ENCODE measurements around the gene MAGI1.
A peak's percentile ranks its signal among the peaks of the same experiment; 100 is the strongest.

The MAGI1 gene

DNA sequence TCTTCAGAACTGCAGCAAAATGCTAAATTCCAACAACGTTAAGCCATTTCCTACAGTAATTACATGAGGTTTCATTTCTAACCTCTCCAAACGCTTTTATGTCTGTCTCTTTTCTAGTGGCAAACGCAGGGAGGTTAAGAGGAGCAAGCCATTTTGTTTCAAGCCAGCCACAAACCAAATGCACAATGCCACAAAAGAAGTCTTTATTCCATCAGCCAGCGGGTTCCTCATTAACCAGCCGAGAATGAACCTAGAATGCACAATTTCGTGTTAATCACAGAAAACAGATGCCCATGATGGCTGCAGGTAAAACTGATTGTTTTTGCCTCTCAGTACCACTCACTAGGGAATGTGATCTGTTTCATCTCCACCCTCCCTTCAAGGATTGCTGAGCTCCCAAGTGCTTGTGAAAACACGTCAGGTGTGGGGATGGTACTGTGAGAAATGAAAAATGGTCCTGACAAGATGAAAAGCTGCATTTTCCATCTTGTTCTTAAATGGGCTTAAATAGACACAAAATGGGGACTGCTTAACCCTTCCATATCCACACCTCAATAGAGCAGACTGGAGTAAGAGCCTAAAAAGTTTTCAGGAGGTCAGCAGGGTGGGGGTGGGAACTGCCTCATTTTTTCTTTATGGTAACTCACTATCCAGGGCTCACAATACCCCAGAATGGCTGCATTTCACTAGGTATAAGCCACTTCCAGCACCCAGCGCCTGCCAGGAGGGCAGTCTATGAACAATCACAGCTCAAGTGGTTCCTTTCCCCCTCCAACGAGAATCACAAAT lies 277.1 kb downstream of the MAGI1 start:
- TF ChIP-seq, protein P1, sequence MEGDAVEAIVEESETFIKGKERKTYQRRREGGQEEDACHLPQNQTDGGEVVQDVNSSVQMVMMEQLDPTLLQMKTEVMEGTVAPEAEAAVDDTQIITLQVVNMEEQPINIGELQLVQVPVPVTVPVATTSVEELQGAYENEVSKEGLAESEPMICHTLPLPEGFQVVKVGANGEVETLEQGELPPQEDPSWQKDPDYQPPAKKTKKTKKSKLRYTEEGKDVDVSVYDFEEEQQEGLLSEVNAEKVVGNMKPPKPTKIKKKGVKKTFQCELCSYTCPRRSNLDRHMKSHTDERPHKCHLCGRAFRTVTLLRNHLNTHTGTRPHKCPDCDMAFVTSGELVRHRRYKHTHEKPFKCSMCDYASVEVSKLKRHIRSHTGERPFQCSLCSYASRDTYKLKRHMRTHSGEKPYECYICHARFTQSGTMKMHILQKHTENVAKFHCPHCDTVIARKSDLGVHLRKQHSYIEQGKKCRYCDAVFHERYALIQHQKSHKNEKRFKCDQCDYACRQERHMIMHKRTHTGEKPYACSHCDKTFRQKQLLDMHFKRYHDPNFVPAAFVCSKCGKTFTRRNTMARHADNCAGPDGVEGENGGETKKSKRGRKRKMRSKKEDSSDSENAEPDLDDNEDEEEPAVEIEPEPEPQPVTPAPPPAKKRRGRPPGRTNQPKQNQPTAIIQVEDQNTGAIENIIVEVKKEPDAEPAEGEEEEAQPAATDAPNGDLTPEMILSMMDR (conservative IDR thresholded peaks at IDR 0.05; ENCODE audit: low read depth, low read length): no peak
- no peak overlapping the region for H3K4me3 ChIP-seq (ENCODE audit: low read depth, low read length)
- no peak for DNase-seq (ENCODE audit: low read depth)

DNA sequence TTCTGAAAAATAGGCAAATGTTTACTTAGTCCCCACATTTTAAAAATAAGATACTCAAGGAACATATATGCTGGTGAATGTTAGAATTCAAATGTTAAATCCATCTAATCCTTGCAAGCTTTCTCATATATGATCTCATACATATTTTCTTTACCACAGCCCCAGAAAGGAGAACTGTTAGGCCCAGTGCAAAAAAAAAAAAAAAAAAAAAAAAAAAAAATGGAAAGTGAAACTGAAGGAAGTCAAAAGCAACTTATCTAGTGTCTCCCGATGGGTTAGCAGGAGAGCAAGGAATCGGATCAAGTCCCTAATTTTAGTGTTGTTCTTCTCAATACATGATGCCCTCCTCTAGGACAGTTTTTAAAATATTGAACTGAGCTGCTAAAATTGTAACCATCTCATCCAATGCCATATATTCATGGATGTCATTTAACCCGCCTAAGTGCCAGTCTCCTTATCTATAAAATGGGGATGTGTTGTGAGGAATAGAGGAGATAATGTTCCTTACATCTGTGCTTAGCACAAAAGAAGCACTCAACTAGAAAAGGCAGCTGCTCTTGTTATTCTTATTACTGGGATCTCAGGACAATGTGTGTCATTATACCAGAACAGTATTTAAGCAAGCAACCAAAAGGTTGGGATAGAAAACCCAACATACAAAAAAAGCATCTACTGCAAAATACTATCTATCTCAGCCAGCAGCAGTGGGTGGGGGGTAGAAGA lies 279.7 kb downstream of the MAGI1 start:
- TF ChIP-seq, protein P1 (conservative IDR thresholded peaks at IDR 0.05; ENCODE audit: low read depth, low read length): no peak
- no peak overlapping the region for H3K4me3 ChIP-seq (ENCODE audit: low read depth, low read length)
- peak; percentile 41 for DNase-seq (ENCODE audit: low read depth)

DNA sequence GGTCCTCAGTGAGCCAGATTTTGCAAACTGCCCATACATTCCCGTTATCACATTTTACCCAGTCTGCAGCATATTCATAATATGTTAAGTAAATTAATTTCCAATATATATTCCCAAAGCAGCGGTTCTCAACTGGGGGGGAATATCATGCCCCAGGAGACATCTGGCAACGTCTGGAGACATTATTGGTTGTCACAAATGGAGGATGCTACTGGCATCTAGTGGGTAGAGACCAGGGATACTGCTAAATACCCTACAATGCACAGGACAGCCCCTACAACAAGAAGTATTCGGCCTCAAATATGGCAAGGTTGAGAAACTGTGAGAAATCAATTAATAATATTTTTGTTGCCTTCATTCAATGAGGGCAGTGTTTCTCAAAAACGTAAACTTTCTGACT lies 280.3 kb downstream of the MAGI1 start:
- TF ChIP-seq, protein P1 (conservative IDR thresholded peaks at IDR 0.05; ENCODE audit: low read depth, low read length): no peak
- no peak for DNase-seq (ENCODE audit: low read depth)
- H3K4me3 ChIP-seq (ENCODE audit: low read depth, low read length): no peak overlapping the region

DNA sequence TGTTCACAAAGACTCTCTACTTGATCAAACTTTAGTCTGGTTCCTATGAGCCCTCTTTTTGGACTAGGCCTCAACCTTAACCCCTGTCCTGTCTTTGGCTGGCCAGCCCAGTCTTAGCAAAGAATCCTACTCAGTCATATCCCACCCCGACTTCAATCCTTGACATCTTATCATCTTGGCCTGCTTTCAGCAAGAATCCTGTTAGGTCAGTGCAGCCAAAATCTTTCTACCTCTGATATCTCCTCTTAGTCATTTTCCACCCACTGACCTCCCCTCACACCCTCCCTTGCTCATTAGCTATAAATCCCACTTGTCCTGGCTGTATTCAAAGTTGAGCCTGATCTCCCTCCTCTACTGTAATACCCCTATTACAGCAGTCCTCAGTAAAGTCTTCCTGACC lies 286.1 kb downstream of the MAGI1 start:
- TF ChIP-seq, protein P1 (conservative IDR thresholded peaks at IDR 0.05; ENCODE audit: low read depth, low read length): no peak
- no peak for DNase-seq (ENCODE audit: low read depth)
- no peak overlapping the region for H3K4me3 ChIP-seq (ENCODE audit: low read depth, low read length)

DNA sequence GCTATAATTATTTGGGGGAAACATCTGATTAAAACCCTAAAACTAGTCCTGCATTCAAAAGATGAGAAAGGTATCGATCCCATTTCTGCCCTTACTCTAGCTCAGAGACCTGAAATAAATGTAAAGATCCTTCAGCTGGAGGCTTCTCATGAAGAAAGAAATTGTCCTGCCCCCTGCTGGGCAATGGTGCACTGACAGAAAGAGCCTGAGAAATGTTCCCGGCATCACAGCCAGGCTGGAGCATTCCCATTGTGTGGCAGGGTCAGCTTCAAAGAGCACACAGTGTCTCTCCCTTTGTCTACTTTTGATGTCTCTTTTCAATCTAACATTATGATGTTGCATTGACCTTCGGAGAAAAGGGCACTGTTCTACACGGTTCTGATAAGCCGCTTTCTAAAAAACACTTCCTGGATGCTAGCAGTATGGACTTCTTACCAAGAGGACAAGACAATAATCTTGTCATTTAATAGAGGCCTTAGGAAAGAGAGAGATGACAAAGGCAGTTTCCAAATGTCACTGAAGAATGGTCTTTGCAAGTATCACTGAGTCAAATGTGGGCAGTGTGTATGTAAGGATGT lies 287.5 kb downstream of the MAGI1 start:
- H3K4me3 ChIP-seq (ENCODE audit: low read depth, low read length): no peak overlapping the region
- TF ChIP-seq, protein P1 (conservative IDR thresholded peaks at IDR 0.05; ENCODE audit: low read depth, low read length): peak; percentile 84
- peak; percentile 64 for DNase-seq (ENCODE audit: low read depth)

DNA sequence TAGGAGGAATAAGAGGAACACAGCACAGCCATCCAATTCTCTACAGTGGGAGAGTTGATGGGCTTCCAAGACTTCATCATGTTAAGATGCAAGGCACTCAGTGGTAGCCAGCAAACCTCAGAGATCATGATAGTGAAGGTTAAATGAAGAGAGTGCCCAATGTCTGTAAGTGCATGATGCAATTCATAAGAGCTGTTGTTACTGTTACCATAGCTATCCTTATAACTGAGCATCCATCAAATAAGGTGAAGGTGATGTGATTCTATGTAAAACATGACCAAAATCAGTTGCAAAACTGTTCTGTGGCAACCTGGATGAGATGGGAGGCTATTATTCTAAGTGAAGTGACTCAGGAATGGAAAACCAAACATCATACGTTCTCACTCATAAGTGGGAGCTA lies 289.7 kb downstream of the MAGI1 start:
- DNase-seq (ENCODE audit: low read depth): peak; percentile 15
- TF ChIP-seq, protein P1 (conservative IDR thresholded peaks at IDR 0.05; ENCODE audit: low read depth, low read length): no peak
- H3K4me3 ChIP-seq (ENCODE audit: low read depth, low read length): no peak overlapping the region

All from choroid plexus epithelial cell (primary cell).